ENCODE data around the gene ATP2B3. TPM values are rescaled to one million over a fixed set of nuclear protein-coding genes. Genes with fewer than 3 reads are reported as not detected.
A peak's percentile ranks its signal among the peaks of the same experiment; 100 is the strongest.

Gene ATP2B3
- total and polyA plus RNA-seq, 2 of the 4 experiments (the other 2 are of a cell fraction), result under 0.01 to 0.03 TPM

DNA sequence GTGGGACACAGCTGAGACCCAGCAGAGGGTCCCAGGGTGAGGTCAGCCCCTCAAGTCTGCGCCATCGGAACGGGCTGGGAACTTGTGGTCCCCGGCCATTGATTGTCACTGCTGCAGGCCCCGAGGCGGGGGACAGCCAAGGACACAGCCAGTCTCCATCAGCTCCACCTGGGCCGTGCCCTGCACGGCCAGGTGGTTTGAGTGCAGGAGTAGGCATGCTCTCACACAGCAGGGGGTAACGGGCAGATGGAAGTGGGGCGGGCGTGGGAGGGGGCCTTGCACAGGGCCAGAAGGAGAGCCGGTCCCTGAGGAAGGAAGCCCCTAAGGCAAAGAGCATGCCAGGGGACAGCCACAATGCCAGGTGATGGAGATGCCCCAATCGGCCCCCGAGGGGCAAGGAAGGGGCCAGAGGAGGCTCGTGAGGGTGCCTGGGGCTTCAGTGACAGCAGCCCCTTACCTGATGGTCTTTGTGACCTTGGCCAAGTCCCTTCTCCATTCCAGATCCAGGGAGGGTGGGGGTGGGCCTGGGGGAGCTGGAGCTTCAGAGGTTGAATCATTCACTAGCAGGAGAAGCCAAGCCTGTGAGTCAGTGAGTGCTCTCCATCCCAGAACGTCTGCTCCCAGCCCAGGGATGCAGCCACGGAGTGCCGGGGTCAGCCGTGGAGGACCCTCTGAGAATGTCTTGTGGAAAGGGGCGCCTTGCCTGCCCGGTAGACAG, 2.3 kb downstream of the ATP2B3 start:
- no peaks in the 10 kb centered on the region for H4K20me1 ChIP-seq (ENCODE audit: insufficient read depth, low read length)
- H2BK5ac ChIP-seq (ENCODE audit: low read depth, low read length, poor library complexity, severe bottlenecking), result no peak overlapping the region
- no peak overlapping the region for H2BK20ac ChIP-seq (ENCODE audit: low read depth, low read length)
- no peak overlapping the region for H3K27ac ChIP-seq (ENCODE audit: insufficient read depth, low read length)
- H3K27me3 ChIP-seq (ENCODE audit: control insufficient read depth, insufficient read depth, low read length), result peaks cover 30% of the 10 kb centered on the region
- in situ Hi-C loops (cut with MboI; ENCODE audit: low sequenced_read_pairs) (no loop called here), intact Hi-C loops (cut with micrococcal nuclease) (loop anchor here (2.0 kb wide), 1 partner anchor 79 kb away; the partner anchor contains the start of gene CCNQ), dilution Hi-C loops (cut with HindIII; ENCODE audit: low sequenced_read_pairs, unreplicated experiment) (no loop called here)
- H2BK120ac ChIP-seq (ENCODE audit: low read depth, low read length), result no peak overlapping the region
- no peak overlapping the region for H4K8ac ChIP-seq (ENCODE audit: low read depth in 2 of 2, low read length in 2 of 2)
- H4K91ac ChIP-seq (ENCODE audit: insufficient read depth, low read depth, low read length), result no peak overlapping the region
- H3K18ac ChIP-seq (ENCODE audit: low read depth, low read length), result no peak overlapping the region
- CTCF ChIA-PET, result no interaction called here
- no peak overlapping the region for H4K5ac ChIP-seq (ENCODE audit: low read depth, low read length)
- H3K56ac ChIP-seq (ENCODE audit: extremely low read depth, insufficient read depth, low read length), result no peak overlapping the region
- H3K9me3 ChIP-seq (ENCODE audit: control insufficient read depth, insufficient read depth, low read length), result no peaks in the 10 kb centered on the region; the same call in 1 of the 2 replicates
- H3K4ac ChIP-seq (ENCODE audit: low read depth, low read length), result no peak overlapping the region
- H3K9me1 ChIP-seq (ENCODE audit: insufficient read depth, low read length), result no peaks in the 10 kb centered on the region; the same call in 1 of the 2 replicates
- no peak overlapping the region for H2AK9ac ChIP-seq (replicated peaks; ENCODE audit: low read depth, low read length, poor library complexity)
- no peak overlapping the region for H2AFZ ChIP-seq (replicated peaks; ENCODE audit: low read length, poor library complexity)
- H3K79me1 ChIP-seq (ENCODE audit: low read depth in 1 of 2, low read length in 2 of 2), result no peaks in the 10 kb centered on the region
- H3K4me1 ChIP-seq (ENCODE audit: control insufficient read depth, insufficient read depth, low read length), result peaks cover 2% of the 10 kb centered on the region; the same call in 1 of the 2 replicates
- BruUV-seq (replicated peaks), result no TSS peak
- WGBS, 2 experiments (ENCODE audit: extremely low coverage in 2 of 2, insufficient read length in 1 of 2), result 48% methylated on average over 5 of the region's 21 CpGs; no CpG with 5 or more reads in 1 of the 2 experiments
- 0 out of 2 replicates have a peak overlapping the region, but pooled peaks have one; percentile 24 for H3K4me2 ChIP-seq (ENCODE audit: low read depth, low read length)
- H3K9ac ChIP-seq (ENCODE audit: low read depth, low read length), result no peak overlapping the region
- POLR2A ChIA-PET (ENCODE audit: unreplicated experiment), result no interaction called here
- H3K36me3 ChIP-seq (ENCODE audit: control insufficient read depth, insufficient read depth, low read length), result no peaks in the 10 kb centered on the region
- DNase-seq, result peak; percentile 55
- no peak overlapping the region for H3K14ac ChIP-seq (replicated peaks; ENCODE audit: low read depth, low read length)
- no peak overlapping the region for H2AK5ac ChIP-seq (ENCODE audit: low read depth, low read length)
- no peak overlapping the region for H2BK15ac ChIP-seq (ENCODE audit: low read depth, low read length)
- peak; percentile 84 for ATAC-seq (ENCODE audit: low read depth)
- no peak overlapping the region for H3K4me3 ChIP-seq (ENCODE audit: insufficient read depth, low read depth, low read length)
- no peak overlapping the region for H3K23ac ChIP-seq (ENCODE audit: low read depth, low read length)
- TF ChIP-seq BHLHE40 (IDR thresholded peaks at IDR 0.05; ENCODE audit: low read depth, low read length) (no peak), RFX5 (IDR thresholded peaks at IDR 0.05; ENCODE audit: low read depth, low read length) (no peak), POLR2A (IDR thresholded peaks at IDR 0.05; ENCODE audit: low read depth, low read length) (no peak), RCOR1 (IDR thresholded peaks at IDR 0.05; ENCODE audit: insufficient replicate concordance, low read length) (no peak), CHD1 (IDR thresholded peaks at IDR 0.05; ENCODE audit: low read depth, low read length) (no peak), CEBPB (IDR thresholded peaks at IDR 0.05; ENCODE audit: low read depth, low read length) (no peak), RAD21 (IDR thresholded peaks at IDR 0.05; ENCODE audit: low read length) (no peak), MXI1 (IDR thresholded peaks at IDR 0.05; ENCODE audit: borderline replicate concordance, low read depth, low read length) (no peak), NFE2L2 (IDR thresholded peaks at IDR 0.05; ENCODE audit: low read depth, low read length) (no peak), MAZ (IDR thresholded peaks at IDR 0.05; ENCODE audit: borderline replicate concordance, low read depth, low read length) (no peak), FOS (IDR thresholded peaks at IDR 0.05; ENCODE audit: low read depth, low read length) (no peak), SMC3 (IDR thresholded peaks at IDR 0.05; ENCODE audit: low read depth, low read length) (no peak), MAFK (IDR thresholded peaks at IDR 0.05; ENCODE audit: low read depth, low read length) (no peak)
- TF ChIP-seq, protein P1, sequence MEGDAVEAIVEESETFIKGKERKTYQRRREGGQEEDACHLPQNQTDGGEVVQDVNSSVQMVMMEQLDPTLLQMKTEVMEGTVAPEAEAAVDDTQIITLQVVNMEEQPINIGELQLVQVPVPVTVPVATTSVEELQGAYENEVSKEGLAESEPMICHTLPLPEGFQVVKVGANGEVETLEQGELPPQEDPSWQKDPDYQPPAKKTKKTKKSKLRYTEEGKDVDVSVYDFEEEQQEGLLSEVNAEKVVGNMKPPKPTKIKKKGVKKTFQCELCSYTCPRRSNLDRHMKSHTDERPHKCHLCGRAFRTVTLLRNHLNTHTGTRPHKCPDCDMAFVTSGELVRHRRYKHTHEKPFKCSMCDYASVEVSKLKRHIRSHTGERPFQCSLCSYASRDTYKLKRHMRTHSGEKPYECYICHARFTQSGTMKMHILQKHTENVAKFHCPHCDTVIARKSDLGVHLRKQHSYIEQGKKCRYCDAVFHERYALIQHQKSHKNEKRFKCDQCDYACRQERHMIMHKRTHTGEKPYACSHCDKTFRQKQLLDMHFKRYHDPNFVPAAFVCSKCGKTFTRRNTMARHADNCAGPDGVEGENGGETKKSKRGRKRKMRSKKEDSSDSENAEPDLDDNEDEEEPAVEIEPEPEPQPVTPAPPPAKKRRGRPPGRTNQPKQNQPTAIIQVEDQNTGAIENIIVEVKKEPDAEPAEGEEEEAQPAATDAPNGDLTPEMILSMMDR (conservative IDR thresholded peaks at IDR 0.05; ENCODE audit: low read depth, low read length), result no peak
- TF ChIP-seq, protein P2, sequence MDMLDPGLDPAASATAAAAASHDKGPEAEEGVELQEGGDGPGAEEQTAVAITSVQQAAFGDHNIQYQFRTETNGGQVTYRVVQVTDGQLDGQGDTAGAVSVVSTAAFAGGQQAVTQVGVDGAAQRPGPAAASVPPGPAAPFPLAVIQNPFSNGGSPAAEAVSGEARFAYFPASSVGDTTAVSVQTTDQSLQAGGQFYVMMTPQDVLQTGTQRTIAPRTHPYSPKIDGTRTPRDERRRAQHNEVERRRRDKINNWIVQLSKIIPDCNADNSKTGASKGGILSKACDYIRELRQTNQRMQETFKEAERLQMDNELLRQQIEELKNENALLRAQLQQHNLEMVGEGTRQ (IDR thresholded peaks at IDR 0.05; ENCODE audit: low read depth, low read length), result no peak
